ENCODE results near the gene JAZF1.
A peak's percentile ranks its signal among the peaks of the same experiment; 100 is the strongest.

The JAZF1 gene

GRCh38 chr7:28075674-28076358 lies 104.8 kb downstream of the JAZF1 start:
- DNase-seq (ENCODE audit: low read depth in 2 of 2), result no peak

- DNase-seq (ENCODE audit: low read depth in 2 of 2), result no peak
These were observed 107.6 kb downstream of the JAZF1 start for GRCh38 chr7:28072876-28073514.

DNA sequence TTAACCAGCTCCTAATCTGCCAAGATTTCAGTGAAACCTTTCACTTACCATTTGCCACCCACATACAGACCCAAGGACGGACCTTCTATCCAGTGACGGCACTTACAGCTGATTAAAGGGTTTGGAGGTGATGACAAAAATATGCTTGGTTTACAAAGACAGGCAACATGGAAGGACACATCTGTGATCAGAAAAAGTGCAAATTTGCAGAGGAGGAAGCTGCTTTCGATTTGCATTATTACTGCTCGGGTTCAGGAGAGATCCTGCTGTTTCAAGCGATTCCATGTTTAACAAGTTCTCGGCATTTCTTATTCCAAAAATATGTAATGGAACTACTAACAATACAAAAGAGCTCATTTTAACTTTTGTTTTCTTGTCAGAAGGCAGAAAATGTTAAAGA lies 109.0 kb downstream of the JAZF1 start:
- DNase-seq (ENCODE audit: low read depth in 2 of 2), result no peak

- DNase-seq (ENCODE audit: low read depth in 2 of 2), result no peak
These were observed 110.1 kb downstream of the JAZF1 start for GRCh38 chr7:28070297-28071055.

GRCh38 chr7:28069807-28070206 lies 110.8 kb downstream of the JAZF1 start:
- DNase-seq (ENCODE audit: low read depth in 2 of 2), result no peak

DNA sequence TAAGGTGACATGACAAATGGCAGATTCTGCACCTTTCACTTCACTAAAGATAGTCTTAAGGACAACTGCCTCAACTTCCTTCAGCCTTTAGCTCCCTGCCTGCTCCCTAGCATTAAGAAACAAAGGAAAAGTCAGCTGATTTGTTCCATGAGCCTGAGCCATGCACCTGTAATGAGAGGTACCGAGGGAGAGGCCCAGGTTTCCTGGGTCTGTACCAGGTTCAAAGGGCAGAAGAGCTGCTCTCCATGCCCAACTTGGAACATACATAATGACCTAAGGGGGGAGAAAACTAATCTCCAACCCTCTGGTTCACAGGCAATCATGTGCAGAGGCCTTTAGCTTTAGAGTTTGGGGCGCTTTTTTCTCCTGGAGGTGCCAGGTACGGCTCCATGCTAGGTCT lies 111.2 kb downstream of the JAZF1 start:
- DNase-seq (ENCODE audit: low read depth in 2 of 2), result no peak

DNA sequence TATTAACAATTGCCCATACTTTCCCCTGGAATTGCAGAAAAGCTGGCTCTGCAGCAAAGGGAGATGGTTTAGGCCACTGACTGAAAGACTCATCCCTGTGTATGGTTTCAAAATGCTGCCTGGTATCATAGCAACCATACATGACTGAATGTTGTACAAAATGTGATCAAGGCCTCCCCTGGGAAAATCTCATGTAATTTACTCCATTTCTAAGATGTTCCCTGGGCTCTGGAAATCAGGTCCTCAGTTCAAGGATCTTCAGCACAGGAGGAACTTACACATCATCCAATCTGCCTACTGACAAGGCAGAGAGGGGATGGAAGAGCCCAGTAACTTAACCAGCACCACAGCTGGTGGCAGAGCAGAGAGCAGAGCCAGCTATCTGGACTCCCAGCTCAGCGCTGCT lies 111.8 kb downstream of the JAZF1 start:
- no peak for DNase-seq (ENCODE audit: low read depth in 2 of 2)

GRCh38 chr7:28067171-28067570 lies 113.4 kb downstream of the JAZF1 start:
- DNase-seq (ENCODE audit: low read depth in 2 of 2), result no peak

DNA sequence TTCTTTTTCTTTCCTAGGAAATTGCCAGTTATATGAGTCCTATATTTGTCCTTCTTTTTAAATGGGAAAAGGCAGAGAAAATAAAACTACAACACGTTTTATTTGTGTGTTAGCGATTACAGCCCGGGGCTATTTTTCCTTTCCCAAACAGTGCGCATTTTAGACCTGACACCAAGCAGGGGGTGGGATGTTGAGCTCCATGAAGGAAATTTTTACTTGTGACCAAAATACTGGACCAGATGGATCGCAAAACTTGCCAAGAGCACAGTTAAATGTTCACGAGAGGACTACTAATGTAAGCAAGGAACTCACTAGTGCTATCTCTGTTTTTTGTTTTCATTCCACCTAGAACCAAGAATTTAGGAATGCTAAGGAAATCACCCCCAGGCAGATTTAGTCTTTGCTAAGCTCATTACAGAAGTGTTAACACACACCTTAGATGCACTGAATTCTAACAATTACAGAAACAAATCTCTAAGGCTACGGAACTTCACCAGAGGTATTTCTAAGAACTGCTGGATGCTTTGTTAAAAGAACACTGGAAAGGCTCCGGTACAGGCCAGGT lies 114.8 kb downstream of the JAZF1 start:
- DNase-seq (ENCODE audit: low read depth in 2 of 2), result no peak

DNA sequence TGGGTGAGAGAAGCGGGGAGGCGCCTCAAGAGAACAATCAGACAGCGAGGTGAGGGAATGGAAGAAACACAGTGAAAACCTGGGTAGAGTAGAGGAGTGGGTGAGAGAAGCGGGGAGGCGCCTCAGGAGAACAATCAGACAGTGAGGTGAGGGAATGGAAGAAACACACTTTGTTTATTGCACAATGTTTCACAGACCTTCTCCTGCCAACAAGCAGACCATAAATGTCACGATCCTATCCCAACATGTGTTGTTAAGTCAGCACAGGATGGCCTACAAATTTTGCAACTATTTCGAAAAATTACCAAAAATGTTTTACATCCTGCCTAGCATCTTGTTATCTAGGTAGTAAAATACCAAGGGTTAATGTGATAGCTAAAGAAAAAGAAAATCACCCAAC lies 115.3 kb downstream of the JAZF1 start:
- no peak for DNase-seq (ENCODE audit: low read depth in 2 of 2)

DNA sequence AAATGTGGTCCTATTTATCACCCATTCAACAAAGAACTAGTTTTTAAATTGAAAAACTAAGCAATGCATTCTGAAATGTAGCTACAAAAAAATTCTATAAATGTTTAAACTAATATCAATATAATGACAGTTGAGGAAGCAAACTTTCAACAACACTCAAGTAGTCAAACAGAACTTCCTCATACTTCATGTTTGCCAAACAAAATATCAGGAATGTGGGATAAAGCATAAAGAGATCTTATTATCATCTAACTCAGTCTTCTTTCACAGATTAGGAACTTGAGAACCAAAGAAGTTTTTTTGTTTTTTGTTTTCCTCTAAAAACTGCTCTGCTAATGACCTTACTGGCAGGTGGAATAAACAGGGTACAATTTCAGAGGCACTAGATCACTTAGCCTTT lies 116.2 kb downstream of the JAZF1 start:
- no peak for DNase-seq (ENCODE audit: low read depth in 2 of 2)

GRCh38 chr7:28062197-28062991 lies 118.2 kb downstream of the JAZF1 start:
- DNase-seq (ENCODE audit: low read depth in 2 of 2), result peak; percentile 27 to 53

DNA sequence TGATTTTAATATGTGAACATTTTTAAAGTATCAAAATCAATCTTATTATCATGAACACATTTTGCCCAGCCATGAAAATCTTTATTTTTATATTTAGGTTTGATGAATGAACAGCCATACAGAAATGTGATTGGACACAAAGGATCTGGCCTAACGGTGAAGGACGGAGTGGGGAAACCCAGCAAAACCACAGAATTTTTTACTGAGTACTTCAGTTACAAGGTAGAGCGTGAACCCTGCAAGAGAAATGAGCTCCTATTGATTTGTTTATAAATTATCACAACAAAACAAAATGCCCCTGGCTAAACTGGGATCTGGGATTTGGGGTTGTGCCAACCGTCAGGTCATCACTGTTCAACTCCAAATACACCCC lies 118.8 kb downstream of the JAZF1 start:
- DNase-seq (ENCODE audit: low read depth in 2 of 2), result no peak

DNA sequence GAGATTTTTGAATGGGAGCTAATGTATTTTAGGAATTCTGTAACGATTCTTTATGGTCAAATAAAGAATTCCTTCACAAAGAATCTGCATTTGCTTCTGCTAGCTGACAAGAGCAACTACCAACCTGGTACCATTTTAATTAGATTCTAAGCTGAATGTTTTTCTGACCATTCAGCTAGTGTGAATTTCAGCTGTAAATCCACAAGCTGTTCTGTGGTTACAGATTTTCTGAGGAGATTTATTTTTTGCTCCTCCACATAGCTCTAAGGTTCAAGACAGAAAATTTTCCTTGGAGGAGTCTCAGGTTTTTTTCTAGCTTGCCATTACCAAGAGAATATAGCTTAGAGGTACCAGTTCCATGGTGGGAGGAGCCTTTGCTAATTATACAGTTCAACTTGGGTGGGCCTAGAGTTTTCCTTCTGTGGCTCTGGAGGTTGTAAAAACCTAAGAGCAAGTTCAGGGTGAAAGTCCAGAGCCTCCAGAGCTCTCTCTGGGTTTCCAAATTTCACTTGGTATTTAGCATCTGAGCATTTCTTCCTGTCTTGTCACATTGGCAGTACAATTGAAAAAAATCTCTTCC lies 120.1 kb downstream of the JAZF1 start:
- DNase-seq (ENCODE audit: low read depth in 2 of 2), result no peak

GRCh38 chr7:28055161-28055544 lies 125.4 kb downstream of the JAZF1 start:
- no peak for DNase-seq (ENCODE audit: low read depth in 2 of 2)

DNA sequence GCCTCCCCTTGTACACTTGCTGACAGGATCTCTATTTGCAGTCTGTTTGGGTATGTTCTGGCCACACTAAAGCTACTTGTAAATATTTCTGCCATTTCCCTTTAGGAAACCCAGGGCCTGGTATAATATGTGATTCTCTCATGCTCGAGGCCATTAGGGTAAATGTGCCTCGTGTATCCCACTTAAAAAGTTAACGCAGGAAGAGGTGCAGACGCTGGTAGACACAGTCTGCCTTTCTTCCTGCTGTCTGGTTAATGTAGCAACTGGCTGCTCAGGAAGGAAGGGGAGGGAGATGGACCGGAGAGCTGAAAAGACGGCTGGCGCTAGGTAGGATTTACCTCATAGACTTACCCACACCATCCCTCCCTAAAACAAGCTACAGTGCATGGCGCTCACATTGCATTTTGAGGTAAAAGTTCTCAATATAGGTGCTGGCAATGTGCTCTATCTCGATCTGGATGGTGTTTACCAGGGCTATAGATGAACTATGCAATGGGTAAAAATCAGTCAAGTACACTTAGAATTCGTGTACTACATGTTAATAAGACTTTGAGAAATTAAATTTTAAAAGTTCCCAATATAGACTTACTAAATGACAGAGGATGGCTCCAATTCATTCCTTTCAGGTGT lies 125.9 kb downstream of the JAZF1 start:
- DNase-seq (ENCODE audit: low read depth in 2 of 2), result no peak

DNA sequence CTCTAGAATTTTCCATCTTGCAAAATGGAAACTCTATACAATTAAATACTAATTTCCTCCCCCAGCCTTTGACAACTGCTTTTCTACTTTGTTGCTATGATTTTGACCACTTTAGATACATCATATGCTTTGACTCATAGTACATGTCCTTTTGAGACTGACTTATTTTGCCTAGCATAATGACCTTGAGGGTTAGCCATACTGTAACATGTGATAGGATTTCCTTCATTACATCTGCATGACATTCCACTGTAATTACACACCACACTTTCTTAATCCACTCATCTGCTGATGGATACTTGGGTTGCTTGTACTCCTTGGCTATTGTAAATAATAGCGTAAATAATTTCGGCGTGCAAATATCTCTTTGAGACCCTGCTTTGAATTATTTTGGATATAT lies 127.7 kb downstream of the JAZF1 start:
- no peak for DNase-seq (ENCODE audit: low read depth in 2 of 2)

GRCh38 chr7:28048694-28049093 lies 131.9 kb downstream of the JAZF1 start:
- no peak for DNase-seq (ENCODE audit: low read depth in 2 of 2)

- no peak for DNase-seq (ENCODE audit: low read depth in 2 of 2)
These were observed 134.6 kb downstream of the JAZF1 start for GRCh38 chr7:28046035-28046434.

GRCh38 chr7:28045592-28045991 lies 135.0 kb downstream of the JAZF1 start:
- no peak for DNase-seq (ENCODE audit: low read depth in 2 of 2)

DNA sequence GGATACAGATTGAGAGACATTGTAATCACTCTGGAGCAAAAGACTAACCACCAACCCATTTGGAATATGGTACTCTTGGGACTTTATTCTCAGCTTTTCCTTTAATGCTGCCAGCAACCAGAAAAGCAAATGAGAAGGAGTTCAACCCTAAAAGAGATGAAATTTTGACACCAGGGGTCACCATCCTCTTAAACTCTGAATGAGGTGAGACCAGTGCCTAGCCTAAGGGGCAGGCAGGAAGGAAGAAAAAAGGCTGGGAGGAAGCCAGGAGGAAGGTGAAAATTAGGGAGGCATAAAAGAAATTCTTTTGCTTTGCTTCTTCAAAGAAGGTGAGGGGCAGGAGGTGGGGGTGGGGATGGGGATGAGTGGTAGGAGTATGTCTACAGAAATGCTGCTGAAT lies 135.8 kb downstream of the JAZF1 start:
- DNase-seq (ENCODE audit: low read depth in 2 of 2), result no peak
